ENCODE data around the gene DLK2. TPM values are rescaled to one million over a fixed set of nuclear protein-coding genes. Genes with fewer than 3 reads are reported as not detected.
A peak's percentile ranks its signal among the peaks of the same experiment; 100 is the strongest.

DLK2 gene
- total RNA-seq, 2 experiments from 2014 or later = 1.9 to 2.0 TPM

DNA sequence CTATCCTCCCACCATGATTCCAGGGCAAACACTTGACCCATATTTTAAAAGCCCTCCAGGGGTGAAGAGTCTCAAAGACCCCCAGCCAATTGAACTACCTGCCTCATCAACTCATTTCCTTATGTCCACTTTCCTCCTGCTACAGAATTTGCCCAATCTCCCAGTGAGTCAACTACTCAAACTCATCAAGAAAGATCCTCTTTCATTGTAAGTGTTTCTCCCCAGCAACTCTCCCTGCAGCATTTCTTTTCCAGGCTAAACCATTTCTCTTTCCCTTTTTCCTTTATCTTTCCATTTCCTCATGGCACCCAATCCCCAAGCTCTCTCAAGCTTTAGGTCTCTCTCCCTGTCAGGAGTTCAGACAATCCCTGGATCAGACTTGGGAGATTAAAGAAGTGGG, 1.5 kb downstream of the DLK2 start:
- H3K27me3 Mint-ChIP-seq = peaks cover 3% of the 10 kb centered on the region
- H3K4me1 Mint-ChIP-seq = peaks cover 15% of the 10 kb centered on the region
- no peak for DNase-seq
- intact Hi-C loops (cut with DNase I, micrococcal nuclease) = loop anchor here (1.0 to 10.0 kb wide), 5 partner anchors 23 to 621 kb away; partner anchors contain the start of genes LRRC73 (in 1 of the 2) and TJAP1 (in 1 of the 2)
- peak overlapping the region; percentile 2 for H3K27ac Mint-ChIP-seq
- peaks cover 2% of the 10 kb centered on the region for H3K9me3 Mint-ChIP-seq (ENCODE audit: low read depth)
- peaks cover 11% of the 10 kb centered on the region for H3K36me3 Mint-ChIP-seq (ENCODE audit: low read depth)
- ATAC-seq = no peak
- ChIA-PET POLR2A (interaction anchor here (0.6 kb wide), 1 partner anchor 23 kb away, joined by 3 read pairs; no protein-coding TSS in a partner anchor), CTCF (interaction anchor here (0.5 to 4.3 kb wide), 13 partner anchors 12 to 186 kb away, joined by 3 to 33 read pairs (median 4); partner anchors contain the start of genes LRRC73 and TJAP1)
- peak overlapping the region; percentile 72 for H3K4me3 Mint-ChIP-seq

- Mint-ChIP-seq H3K27ac (no peak overlapping the region), H3K4me1 (peaks cover 15% of the 10 kb centered on the region), H3K4me3 (no peak overlapping the region), H3K36me3 (ENCODE audit: low read depth) (peaks cover 12% of the 10 kb centered on the region), H3K9me3 (ENCODE audit: low read depth) (peaks cover 2% of the 10 kb centered on the region), H3K27me3 (peaks cover 3% of the 10 kb centered on the region)
- no peak for ATAC-seq
- DNase-seq = no peak
- CTCF ChIA-PET = interaction anchor here (1.0 to 1.8 kb wide), 4 partner anchors 19 to 54 kb away, joined by 3 to 6 read pairs (median 4); partner anchors contain the start of gene TJAP1
- POLR2A ChIA-PET = interaction anchor here (0.6 kb wide), 1 partner anchor 22 kb away, joined by 3 read pairs; no protein-coding TSS in a partner anchor
- intact Hi-C loops (cut with DNase I, micrococcal nuclease) = loop anchor here in 1 of 2 experiments (10.0 kb wide), 1 partner anchor 622 kb away; no protein-coding TSS in a partner anchor
Measured at GRCh38 chr6:43452896-43453295, 2.5 kb downstream of the DLK2 start.

DNA sequence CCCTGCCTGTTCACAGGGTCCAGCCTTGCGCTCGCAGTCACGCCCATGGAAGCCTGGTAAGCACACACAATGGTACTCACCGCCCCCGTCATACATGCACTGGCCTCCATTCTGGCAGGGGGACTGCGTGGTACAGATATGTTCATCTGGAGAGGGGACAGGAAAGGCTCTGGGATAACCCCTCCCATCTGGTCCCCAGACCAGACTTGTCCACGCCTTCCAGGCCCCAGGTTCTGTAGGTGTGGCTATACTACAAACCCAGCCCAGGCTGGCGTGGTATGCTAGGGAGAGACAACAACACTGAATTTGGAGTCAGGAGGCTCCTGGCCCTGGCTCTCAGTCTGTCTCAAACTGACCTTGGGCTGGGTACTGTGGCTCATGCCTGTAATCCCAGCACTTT, 3.4 kb downstream of the DLK2 start:
- DNase-seq (no peak), ATAC-seq (no peak)
- H3K27ac Mint-ChIP-seq = no peak overlapping the region
- H3K4me3 Mint-ChIP-seq = no peak overlapping the region
- H3K27me3 Mint-ChIP-seq = peaks cover 3% of the 10 kb centered on the region
- peaks cover 2% of the 10 kb centered on the region for H3K9me3 Mint-ChIP-seq (ENCODE audit: low read depth)
- intact Hi-C loops (cut with DNase I, micrococcal nuclease) = loop anchor here in 1 of 2 experiments (10.0 kb wide), 1 partner anchor 623 kb away; no protein-coding TSS in a partner anchor
- ChIA-PET CTCF (interaction anchor here (0.6 to 1.3 kb wide), 3 partner anchors 26 to 55 kb away, joined by 3 to 4 read pairs (median 4); partner anchors contain the start of gene TJAP1), POLR2A (no interaction called here)
- peaks cover 15% of the 10 kb centered on the region for H3K4me1 Mint-ChIP-seq
- peaks cover 15% of the 10 kb centered on the region for H3K36me3 Mint-ChIP-seq (ENCODE audit: low read depth)

GRCh38 chr6:43451348-43451747, 4.0 kb downstream of the DLK2 start:
- peaks cover 3% of the 10 kb centered on the region for H3K27me3 Mint-ChIP-seq
- ChIA-PET POLR2A (no interaction called here), CTCF (no interaction called here)
- no peaks in the 10 kb centered on the region for H3K9me3 Mint-ChIP-seq (ENCODE audit: low read depth)
- H3K4me3 Mint-ChIP-seq = no peak overlapping the region
- ATAC-seq (no peak), DNase-seq (no peak)
- peaks cover 12% of the 10 kb centered on the region for H3K4me1 Mint-ChIP-seq
- H3K27ac Mint-ChIP-seq = no peak overlapping the region
- H3K36me3 Mint-ChIP-seq (ENCODE audit: low read depth) = peaks cover 15% of the 10 kb centered on the region
- intact Hi-C loops (cut with DNase I, micrococcal nuclease) = loop anchor here in 1 of 2 experiments (10.0 kb wide), 1 partner anchor 623 kb away; no protein-coding TSS in a partner anchor

- Mint-ChIP-seq H3K9me3 (ENCODE audit: low read depth) (no peaks in the 10 kb centered on the region), H3K27ac (no peak overlapping the region), H3K27me3 (peaks cover 1% of the 10 kb centered on the region), H3K4me3 (no peak overlapping the region), H3K36me3 (ENCODE audit: low read depth) (peaks cover 15% of the 10 kb centered on the region), H3K4me1 (peaks cover 7% of the 10 kb centered on the region)
- DNase-seq = no peak
- CTCF ChIA-PET = no interaction called here
- intact Hi-C loops (cut with DNase I, micrococcal nuclease) = loop anchor here in 1 of 2 experiments (10.0 kb wide), 1 partner anchor 624 kb away; no protein-coding TSS in a partner anchor
- POLR2A ChIA-PET = no interaction called here
- no peak for ATAC-seq
Measured at GRCh38 chr6:43450699-43451131, 4.6 kb downstream of the DLK2 start.

- intact Hi-C loops (cut with DNase I, micrococcal nuclease) = no loop called here
- Mint-ChIP-seq H3K4me3 (no peak overlapping the region), H3K9me3 (ENCODE audit: low read depth) (no peaks in the 10 kb centered on the region), H3K27ac (no peak overlapping the region), H3K4me1 (no peaks in the 10 kb centered on the region), H3K36me3 (ENCODE audit: low read depth) (peaks cover 15% of the 10 kb centered on the region), H3K27me3 (no peaks in the 10 kb centered on the region)
- ChIA-PET CTCF (interaction anchor here (1.3 to 2.0 kb wide), 2 partner anchors 10 to 57 kb away, joined by 3 to 5 read pairs; no protein-coding TSS in a partner anchor), POLR2A (no interaction called here)
- ATAC-seq (no peak), DNase-seq (no peak)
Measured at GRCh38 chr6:43448916-43449315, 6.4 kb downstream of the DLK2 start.

DNA sequence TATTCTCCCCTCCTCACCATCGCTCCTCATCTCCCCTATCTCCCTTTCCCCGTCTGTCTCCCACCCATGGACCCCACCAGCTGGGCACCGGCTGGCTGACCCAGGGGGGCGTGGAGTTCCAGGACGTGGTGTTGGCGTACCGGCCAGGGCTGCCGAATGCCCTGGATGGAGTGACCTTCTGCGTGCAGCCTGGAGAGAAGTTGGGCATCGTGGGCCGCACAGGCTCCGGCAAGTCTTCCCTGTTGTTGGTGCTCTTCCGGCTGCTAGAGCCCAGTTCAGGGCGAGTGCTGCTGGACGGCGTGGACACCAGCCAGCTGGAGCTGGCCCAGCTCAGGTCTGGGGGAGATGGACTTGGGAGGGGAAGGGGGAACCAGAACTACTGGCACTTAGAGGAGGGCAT, 7.7 kb downstream of the DLK2 start:
- Mint-ChIP-seq H3K27ac (no peak overlapping the region), H3K36me3 (ENCODE audit: low read depth) (peaks cover 20% of the 10 kb centered on the region)
- CTCF ChIA-PET = interaction anchor here (0.6 to 2.0 kb wide), 3 partner anchors 37 to 60 kb away, joined by 3 to 5 read pairs (median 4); no protein-coding TSS in a partner anchor

DNA sequence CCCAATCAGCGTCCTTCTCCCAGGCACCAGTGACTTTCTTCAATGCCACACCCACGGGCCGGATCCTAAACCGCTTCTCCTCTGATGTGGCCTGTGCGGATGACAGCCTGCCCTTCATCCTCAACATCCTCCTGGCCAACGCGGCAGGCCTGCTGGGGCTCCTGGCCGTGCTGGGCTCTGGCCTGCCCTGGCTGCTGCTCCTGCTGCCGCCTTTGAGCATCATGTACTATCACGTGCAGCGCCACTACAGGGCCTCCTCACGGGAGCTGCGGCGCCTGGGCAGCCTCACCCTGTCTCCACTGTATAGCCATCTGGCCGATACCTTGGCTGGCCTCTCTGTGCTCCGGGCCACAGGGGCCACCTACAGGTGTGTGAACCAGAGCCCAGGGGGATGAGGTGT, 9.8 kb downstream of the DLK2 start:
- POLR2A ChIA-PET = no interaction called here
- Mint-ChIP-seq H3K4me1 (no peaks in the 10 kb centered on the region), H3K27ac (no peak overlapping the region), H3K27me3 (no peaks in the 10 kb centered on the region), H3K9me3 (ENCODE audit: low read depth) (no peaks in the 10 kb centered on the region), H3K36me3 (ENCODE audit: low read depth) (peaks cover 16% of the 10 kb centered on the region), H3K4me3 (no peak overlapping the region)
- ATAC-seq (no peak), DNase-seq (no peak)
- CTCF ChIA-PET = no interaction called here
- intact Hi-C loops (cut with DNase I, micrococcal nuclease) = no loop called here

More for the DNA sequence above, 7.7 kb downstream of the DLK2 start:
- intact Hi-C loops (cut with DNase I, micrococcal nuclease) = no loop called here
- POLR2A ChIA-PET = no interaction called here
- DNase-seq (no peak), ATAC-seq (no peak)
- Mint-ChIP-seq H3K9me3 (ENCODE audit: low read depth) (no peaks in the 10 kb centered on the region), H3K27me3 (no peaks in the 10 kb centered on the region), H3K4me1 (no peaks in the 10 kb centered on the region), H3K4me3 (no peak overlapping the region)

- Mint-ChIP-seq H3K9me3 (ENCODE audit: low read depth) (no peaks in the 10 kb centered on the region), H3K36me3 (ENCODE audit: low read depth) (peaks cover 14% of the 10 kb centered on the region), H3K4me3 (no peak overlapping the region), H3K4me1 (no peaks in the 10 kb centered on the region), H3K27ac (no peak overlapping the region), H3K27me3 (no peaks in the 10 kb centered on the region)
- ChIA-PET CTCF (interaction anchor here (0.6 to 0.7 kb wide), 3 partner anchors 14 to 178 kb away, joined by 3 read pairs; no protein-coding TSS in a partner anchor), POLR2A (no interaction called here)
- no peak for ATAC-seq
- intact Hi-C loops (cut with DNase I, micrococcal nuclease) = no loop called here
- no peak for DNase-seq
Measured at GRCh38 chr6:43444582-43444981, 10.8 kb downstream of the DLK2 start.

GRCh38 chr6:43444036-43444435, 11.3 kb downstream of the DLK2 start:
- ChIA-PET POLR2A (no interaction called here), CTCF (interaction anchor here (0.6 to 1.0 kb wide), 6 partner anchors 14 to 178 kb away, joined by 3 to 5 read pairs (median 4); no protein-coding TSS in a partner anchor)
- no peaks in the 10 kb centered on the region for H3K27me3 Mint-ChIP-seq
- peaks cover 12% of the 10 kb centered on the region for H3K36me3 Mint-ChIP-seq (ENCODE audit: low read depth)
- no peak for ATAC-seq
- no peaks in the 10 kb centered on the region for H3K4me1 Mint-ChIP-seq
- DNase-seq = no peak
- intact Hi-C loops (cut with DNase I, micrococcal nuclease) = no loop called here
- no peak overlapping the region for H3K27ac Mint-ChIP-seq
- H3K4me3 Mint-ChIP-seq = no peak overlapping the region
- H3K9me3 Mint-ChIP-seq (ENCODE audit: low read depth) = no peaks in the 10 kb centered on the region

DNA sequence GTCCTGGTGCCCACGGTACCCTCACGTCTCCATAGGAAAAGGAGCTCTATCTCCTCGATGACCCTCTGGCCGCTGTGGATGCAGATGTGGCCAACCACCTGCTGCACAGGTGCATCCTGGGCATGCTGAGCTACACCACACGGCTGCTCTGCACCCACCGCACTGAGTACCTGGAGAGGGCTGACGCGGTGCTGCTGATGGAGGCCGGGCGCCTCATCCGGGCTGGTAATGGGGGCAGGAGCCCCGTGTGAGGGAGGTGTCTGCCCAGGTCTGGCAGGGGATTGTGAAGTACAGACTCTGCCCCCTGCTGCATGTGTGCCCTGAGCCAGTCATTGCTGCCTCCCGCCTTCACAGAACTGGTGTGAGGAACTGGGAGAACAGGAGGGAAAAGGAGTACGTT, 12.4 kb downstream of the DLK2 start:
- intact Hi-C loops (cut with DNase I, micrococcal nuclease) = no loop called here
- Mint-ChIP-seq H3K27me3 (no peaks in the 10 kb centered on the region), H3K9me3 (ENCODE audit: low read depth) (no peaks in the 10 kb centered on the region), H3K4me3 (no peak overlapping the region), H3K27ac (no peak overlapping the region), H3K4me1 (no peaks in the 10 kb centered on the region), H3K36me3 (ENCODE audit: low read depth) (peaks cover 10% of the 10 kb centered on the region)
- ChIA-PET CTCF (interaction anchor here (0.5 to 1.0 kb wide), 2 partner anchors 43 to 178 kb away, joined by 3 to 4 read pairs; no protein-coding TSS in a partner anchor), POLR2A (no interaction called here)
- DNase-seq (no peak), ATAC-seq (no peak)

DNA sequence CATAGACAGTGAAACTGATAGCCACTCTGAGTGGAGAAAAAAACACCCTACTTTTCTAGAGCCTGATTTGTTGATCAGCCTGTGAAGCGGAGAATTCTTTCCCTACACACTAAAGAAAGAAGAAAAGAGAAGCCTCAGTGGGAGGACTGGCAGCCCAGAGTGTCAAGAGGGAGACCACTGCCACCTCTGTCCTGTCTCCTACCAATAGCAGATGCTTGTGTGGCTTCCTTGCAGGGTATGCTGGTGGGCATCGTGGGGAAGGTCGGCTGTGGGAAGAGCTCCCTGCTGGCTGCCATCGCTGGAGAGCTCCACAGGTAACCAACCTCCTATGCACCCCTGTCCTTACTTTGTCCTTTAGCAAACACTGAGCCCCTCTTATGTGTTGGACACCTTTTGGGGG, 17.6 kb downstream of the DLK2 start:
- Mint-ChIP-seq H3K27ac (no peak overlapping the region), H3K4me3 (no peak overlapping the region), H3K9me3 (ENCODE audit: low read depth) (no peaks in the 10 kb centered on the region), H3K4me1 (peaks cover 9% of the 10 kb centered on the region), H3K36me3 (ENCODE audit: low read depth) (peaks cover 12% of the 10 kb centered on the region), H3K27me3 (no peaks in the 10 kb centered on the region)
- ChIA-PET CTCF (interaction anchor here (0.5 to 0.7 kb wide), 2 partner anchors 55 to 659 kb away, joined by 3 to 4 read pairs; no protein-coding TSS in a partner anchor), POLR2A (interaction anchor here (0.6 kb wide), 1 partner anchor 87 kb away, joined by 3 read pairs; no protein-coding TSS in a partner anchor)
- no peak for DNase-seq
- ATAC-seq = no peak
- intact Hi-C loops (cut with DNase I, micrococcal nuclease) = no loop called here
